ENCODE data around the gene TBX20.
"Not testable (repeated sequence)": the region's sequence is repeated elsewhere in the genome, so short reads cannot be mapped to it uniquely, and the experiment has no call there.

The TBX20 gene

DNA sequence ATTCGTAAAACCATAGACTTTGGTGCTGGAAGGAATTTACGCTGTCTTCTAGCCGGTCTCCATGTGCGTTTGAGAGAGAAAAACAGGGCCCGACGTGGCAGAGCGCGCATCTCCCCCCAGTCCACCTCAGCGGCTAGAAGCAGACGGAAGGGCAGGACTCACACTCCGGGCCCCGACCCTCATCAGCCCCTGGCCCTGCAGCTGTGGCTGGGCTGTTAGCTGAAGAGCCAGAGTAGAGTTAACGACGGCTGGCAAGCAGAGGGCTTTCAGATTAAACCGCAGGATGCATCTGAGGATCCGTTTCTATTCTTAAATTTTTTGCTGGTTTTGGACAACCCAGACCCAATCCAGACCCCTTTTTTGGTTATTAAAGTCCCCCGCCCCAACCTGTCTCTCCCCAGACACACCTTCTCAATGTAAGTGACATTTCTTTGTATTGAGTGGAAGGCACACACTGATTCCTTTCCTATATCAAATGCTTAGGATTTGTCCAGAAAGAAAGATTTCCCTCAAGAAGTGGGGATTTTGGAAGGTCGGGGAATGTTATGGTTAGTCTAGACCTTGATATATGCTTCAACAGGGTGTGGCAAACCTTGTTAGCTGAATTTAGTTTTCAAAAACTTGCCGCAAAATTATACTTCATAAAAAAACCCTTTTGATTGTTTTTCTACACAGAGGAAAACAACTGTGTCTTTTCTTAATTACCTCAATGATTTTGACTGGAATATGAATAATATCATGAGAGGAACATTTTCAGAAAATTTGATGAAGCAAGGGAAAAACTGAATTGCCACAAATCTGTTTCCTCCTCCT lies 1.7 kb upstream of the TBX20 start:
- DNase-seq = no peak

DNA sequence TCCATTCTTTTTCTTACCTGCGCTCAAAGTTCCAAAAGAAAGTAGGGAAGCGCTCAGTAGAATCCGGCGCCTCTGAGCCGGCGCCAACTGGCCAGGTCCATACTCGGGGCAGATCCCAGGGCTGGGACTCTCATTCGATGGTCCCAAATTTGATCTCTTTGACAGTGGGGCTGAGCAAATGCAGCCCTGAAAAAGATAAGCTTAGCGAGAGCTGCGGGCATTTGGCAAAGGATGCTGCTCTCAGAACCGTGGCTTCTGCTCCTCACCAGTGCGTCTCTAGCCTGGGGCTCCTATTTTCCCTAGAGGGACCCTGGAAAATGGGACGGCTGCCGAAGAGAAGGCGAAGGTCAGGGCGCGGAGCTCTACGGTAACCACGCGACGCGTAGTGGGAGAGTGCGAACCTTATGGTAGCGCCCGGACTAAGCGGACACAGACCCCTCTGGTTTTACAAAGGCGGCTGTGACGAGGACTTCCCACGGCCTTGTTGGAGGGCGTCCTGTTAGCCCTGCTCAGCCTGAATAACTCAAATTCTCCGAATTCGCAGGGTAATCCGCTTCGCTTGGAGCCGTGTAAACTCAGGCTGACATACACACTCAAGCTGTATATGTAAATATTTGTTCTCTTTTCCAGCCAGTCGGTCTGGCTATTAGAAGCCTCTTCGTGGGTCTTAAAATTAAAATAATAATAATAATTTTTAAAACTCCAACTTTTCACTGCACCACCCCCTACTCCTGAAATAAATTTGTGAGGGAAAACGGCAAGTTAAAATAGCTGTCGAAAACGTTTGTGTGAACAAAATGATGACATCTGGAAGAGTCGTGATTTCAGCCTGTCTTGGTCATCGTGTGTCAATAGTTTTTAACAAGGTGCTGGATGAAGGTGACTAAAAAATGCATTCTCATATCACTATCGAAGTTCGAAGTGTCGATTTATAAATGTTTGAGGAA lies 869 bp upstream of the TBX20 start:
- DNase-seq = no peak

DNA sequence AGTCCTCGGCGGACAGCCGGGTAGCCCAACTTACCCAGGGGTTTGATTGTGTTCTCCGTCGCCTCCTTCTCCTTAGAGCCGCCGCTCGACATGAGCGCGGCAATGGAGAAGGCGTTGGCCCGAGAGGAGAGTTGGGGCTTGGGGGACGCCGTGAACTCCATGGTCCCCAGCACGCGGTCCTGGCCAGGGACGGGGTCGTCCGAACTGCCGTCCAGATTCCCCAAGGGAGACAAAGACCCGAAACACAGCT lies 515 bp downstream of the TBX20 start:
- no peak for DNase-seq

DNA sequence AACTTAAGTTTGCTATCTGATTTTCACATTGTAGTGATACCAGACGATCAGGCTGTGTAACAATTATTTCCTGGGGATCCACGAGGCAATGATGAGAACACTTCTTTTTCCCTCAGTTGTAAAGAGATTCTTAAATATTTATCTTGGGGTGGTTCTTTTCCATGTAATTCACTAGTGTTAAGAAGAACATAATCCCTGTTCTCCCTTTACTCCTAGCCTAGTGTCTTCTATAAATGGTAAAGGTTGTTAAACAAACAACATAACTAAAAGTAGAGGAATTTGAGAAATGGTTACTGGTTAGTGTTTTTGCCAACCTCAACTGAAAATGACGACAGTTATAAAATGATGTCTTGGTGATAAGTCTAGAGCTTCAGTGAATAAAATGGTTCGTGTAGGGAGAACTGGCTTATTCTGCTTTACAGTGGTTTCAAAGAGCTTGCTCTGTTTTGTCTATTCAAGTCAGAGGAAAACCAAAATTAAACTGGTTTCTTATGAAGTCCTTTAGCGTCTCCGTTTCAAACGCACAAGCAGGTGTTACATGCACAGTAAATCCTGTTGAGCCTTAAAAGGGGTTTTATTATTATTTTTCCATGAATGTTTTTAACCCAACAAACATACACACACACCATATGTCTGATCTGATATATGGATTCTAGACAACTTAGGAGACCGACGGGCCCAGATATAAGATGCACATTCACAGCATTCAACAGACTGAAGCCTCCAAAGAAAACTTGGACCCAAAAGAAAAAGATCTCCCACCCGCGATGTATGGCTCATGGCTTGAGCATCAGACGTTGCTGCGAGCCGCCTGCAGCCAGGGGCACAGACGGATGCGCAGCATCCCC lies 1.1 kb downstream of the TBX20 start:
- DNase-seq = no peak

DNA sequence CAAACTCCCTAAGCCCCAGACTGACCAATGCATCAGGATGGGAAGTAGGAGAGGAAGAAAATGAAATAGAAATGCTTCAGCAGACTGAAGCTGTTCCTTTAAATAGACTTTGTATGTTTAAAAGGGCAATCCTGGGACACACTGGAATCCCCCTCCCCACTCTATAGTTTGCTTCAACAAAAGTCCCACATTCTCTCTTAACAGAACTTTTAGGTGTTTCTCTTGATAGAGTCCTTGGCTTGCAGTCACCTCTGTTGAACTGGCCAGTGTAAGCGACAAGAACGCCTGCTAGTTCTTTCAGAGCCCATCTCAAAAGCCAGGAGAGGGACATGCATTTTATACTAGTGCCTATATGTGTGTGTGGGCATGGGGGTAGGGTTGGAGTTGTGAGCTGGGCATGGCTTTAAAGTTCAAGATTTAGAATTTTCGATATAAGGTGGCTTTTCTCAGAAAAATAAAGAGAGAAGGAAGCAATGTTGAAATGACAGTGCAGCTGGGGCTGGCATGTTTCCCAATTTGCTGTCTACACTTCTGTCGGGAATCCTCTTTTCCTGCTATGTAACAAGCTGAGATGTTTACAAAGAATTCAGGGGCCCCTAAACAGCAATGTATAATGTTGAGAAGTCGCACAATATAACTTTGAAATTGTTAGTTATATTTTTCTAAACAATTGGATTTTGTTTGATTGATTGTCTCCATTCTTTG lies 2.1 kb downstream of the TBX20 start:
- no peak for DNase-seq

DNA sequence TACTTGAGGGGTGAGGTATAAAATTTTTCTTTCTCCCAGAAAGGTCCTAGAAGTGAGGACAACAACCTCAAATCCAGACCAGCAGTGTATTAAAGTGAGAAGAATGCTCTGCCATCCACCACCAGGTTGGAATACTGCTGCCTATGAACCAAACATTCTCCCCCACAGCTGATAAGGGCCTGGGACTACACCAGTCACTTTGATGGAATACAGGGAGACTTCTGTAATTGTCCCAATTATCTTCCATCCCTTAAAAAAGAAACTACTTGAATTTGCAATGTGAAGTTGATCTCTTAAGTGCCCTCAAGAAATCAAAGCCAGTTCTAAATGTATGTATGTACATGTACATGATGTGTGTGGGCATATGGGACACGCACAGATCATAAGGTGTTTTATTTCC lies 3.0 kb downstream of the TBX20 start:
- DNase-seq = no peak

DNA sequence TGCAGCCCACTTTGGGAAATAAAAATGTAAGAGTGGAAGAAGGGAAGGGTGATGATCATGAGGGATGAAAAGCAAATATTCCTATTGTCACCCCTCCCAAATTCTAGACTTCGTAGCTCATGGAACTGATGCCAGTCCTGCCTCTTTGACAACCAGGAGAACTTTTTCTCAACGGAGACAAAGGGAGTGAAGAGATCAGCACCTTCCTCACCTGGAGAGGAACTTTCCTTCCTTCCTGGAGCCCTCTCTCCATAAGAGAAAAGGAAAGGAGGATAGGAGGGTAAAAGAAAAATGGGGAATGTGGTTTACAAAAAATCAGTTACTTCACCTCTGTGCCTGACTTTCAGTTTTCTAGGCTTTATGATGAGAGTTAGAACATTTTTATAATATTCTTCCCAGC lies 3.4 kb downstream of the TBX20 start:
- no peak for DNase-seq

DNA sequence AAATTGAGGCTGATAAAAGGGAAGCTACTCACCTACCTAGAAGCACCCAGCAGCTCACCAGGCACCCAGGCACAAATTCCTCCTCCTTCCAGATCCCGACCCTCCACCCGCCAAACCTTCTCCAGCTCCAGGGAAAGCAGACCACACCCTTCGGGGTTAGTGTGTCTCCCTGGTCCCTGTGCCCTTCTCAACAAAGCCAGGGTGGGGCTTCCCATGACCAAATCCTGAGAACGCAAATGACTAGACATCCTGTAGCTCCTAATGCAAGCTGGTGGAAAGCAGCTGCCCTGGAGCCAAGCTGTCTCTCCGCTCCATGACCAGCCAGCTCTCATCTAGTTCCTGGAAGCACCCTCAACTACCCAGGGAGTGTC lies 4.4 kb downstream of the TBX20 start:
- no peak for DNase-seq

DNA sequence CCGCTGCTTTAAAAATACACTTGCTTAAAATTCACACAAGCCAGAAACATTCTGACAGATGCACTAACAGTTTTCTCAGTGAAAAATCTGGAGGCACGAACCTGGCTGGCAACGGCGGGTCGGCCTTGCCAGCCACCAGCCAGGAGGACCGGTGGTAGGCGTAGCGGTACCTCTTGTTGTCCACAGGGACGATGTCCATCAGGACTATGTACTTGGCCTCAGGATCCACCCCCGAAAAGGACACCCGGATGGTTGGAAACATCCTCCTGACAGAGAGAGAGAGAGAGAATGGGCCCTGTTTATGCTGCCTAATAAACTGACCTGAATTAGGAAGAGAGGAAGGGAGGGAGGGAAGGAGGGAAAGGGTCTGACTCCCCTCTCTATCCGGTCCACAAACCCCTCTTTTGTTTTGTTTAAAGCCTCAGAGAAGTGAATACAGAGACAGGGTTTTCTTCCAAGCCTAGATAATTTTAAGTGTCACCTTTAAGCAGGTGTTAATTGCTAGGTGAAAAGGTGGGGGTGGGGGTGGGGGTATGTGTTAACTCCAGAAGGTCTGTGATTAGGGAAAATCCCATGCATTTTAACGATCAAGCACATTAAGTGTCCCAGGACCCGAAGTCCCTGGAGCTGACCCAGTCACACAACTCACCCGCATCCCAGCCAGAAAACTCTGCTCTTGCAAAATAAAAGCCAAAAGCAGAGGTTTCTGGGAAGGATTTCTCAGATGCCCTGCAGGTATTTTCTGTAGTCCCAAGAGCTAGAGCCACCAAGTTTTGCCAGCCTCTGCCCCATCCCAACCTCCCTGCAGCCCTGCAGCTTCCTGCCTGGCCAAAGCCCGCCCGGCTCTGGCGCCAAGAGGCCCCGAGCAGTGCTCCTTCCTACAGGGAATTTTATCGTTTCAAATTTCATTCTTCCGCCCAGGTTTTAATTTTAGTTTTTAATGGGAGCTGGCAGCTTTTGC lies 5.0 kb downstream of the TBX20 start:
- DNase-seq = no peak

DNA sequence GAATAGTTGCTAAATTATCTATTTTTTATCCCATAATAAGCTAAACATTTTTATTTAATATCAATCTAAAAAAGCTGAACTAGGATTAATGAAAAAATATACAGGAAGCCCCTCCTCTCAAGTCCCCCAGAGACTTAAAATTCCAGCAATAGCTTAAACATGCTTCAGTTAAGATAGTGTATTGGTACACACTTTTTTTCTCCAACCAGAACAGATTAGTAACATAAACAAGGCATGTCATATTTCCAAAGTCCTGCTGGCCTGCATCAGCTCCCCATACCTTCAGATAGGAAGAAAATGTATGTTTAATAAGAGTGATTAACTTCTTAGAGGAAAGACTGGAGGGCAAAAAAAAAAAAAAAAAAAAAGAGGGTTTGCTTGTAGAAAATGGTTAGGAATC lies 7.1 kb downstream of the TBX20 start:
- DNase-seq = no peak

DNA sequence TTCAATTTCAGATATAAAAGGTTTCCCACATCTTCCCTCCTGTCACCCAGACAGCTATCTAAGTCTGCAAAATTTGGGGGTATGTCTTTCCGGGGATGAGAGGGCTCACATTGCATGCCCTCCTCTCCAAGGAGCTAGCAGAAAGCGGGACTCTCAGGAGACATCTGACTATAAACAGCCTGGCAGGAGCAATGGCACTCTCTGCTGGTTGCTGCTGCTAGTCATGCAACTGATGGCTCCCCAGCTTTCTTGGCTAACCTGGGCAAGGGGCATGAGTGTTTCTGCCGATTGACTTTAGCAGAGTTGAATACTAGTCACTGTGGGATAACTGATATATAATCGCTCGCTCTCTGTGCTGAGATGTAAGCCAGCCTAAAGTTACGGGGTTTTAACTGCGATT lies 12.0 kb downstream of the TBX20 start:
- DNase-seq = no peak

DNA sequence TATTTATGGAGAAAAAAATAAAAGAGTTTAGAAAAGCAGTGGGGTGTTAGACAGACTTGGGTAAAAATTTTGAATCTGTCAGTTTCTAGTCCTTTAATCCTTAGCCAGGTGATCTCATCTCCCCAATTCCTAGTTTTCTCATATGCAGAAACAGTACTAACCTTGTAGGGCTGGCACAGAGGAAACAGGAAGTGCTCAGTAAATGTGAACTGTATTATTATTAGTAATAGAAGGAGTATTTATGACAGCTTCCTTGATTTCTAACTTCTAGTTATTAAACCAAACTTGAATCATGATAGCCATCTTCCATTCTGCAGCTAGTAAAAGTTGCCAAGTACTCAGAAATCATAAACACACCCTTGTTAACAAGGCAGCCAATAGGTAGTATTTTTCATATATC lies 12.5 kb downstream of the TBX20 start:
- DNase-seq = no peak

DNA sequence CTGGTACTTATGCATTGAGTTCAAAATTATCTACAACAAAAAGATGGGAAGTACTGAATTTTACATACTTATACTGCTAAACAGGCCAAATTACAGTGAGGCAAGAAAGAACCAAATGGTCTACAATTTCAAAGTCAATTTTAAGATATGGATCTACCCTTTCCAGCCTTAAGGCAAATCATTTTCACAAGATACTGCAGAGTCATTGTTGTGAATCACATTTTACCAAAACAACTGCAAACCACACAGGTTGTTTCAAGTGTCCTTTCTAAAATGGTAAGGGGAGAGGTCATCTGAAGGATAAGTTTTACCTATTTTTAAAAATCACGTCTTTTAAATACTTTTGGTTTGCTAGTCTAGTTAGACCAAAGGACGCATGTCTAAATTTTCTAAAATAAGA lies 12.9 kb downstream of the TBX20 start:
- DNase-seq = not testable (repeated sequence)

DNA sequence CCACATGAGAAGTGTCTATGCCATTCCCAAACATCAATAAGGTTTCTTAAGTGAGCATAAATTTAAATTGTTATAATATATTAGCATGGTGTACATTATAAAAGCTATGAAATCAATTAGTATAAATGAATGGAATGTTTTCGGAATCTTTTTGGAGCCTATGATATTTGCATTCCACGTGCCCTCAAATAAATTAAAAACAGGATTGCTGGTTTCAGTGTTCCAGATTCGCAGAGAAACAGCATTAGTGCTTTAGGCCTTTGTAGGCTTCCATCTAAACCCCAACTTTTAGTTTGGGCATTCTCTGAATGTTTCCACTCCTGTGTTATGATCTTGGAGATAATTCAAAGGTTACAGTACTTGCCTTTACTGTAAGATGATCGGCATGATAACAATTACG lies 15.4 kb downstream of the TBX20 start:
- DNase-seq = not testable (repeated sequence)

DNA sequence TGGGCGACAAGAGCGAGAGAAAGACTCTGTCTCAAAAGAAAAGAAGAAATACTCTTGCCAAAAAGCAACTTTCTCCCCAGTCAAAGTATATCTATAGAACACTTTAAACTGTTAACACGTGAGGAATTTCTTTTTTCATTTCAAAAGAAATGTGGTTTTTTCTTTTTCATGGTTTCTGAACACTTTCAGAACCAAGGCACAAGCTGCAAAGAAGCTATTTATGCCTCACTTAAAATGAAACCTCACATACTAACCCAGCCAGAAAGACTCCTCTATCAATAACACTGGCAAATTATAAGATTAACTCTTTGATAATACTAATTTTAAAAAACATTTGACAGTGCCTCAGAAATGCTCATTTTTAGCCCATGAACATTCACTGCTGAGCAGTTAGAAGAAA lies 20.9 kb downstream of the TBX20 start:
- no peak for DNase-seq

DNA sequence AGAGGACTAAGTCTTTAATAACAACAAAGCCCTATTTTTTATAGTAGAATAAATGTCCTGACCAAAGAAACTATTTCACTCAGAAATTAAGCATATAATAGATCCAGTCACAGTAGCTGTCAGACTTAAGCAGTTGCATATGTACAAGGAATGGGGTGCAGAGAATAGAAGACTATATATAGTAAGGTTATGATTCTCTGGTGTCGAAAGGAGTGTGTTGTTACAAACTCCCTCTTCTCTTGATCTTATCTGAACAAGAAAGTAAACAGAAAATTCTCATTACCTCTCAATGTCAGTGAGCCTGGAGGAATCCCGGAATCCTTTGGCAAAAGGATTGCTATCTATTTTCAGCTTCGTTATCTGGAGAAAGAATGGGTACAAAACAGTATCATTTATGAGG lies 22.7 kb downstream of the TBX20 start:
- DNase-seq = not testable (repeated sequence)

DNA sequence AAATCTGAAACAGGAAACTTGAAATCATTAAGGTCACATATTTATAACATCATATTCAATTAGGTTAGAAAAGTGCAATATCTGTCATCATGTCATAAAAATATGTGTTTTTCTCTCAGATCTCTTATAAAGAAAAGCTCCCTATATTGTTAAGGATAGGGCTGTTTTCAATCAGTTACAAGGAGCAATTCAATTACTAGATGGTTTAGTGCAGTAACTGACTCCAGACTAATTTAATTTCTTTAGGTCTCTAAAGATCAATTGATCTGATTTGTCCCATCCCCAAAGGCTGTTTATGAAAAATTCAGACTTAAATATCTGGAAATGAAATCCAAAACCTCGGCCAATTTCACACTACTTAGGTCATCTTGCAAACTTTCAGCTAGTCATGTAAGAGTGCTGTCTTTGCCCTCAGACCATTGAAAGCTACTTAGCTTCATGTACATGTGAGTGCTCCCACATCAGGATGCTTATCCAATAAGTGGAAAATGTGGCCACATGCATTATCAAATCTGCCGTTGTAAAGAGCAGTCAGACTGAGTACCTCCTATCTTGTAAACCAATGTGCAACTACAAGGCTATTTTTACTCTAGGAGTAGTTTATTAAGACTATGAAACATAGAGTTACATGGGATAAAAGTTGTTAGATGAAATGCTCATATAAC lies 24.7 kb downstream of the TBX20 start:
- DNase-seq = not testable (repeated sequence)

DNA sequence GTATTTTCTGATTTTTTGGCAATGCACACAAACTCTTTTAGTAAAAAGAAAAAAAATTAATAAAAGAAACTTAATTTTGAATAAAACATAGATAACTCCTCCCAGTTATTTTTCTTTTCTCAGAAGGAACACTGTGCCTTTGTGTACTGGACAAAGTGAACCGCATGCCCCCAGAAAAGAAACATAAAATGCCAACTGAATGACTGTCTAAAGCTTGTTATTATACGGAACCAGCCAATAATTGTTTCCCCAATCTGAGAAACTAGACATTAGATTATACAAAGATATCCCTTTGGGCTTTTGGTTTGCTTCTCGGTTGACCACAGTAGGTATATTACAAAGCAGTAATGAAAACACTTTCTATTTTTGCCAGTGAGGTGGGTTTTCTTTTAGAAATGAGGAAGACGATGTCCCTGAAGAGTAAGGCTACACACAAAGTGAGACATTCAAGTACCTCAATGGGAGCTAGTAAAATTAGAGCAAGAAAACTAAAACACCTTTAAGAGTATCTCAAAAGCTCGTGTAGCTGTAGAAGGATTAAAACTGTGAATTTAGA lies 25.3 kb downstream of the TBX20 start:
- DNase-seq = not testable (repeated sequence)

DNA sequence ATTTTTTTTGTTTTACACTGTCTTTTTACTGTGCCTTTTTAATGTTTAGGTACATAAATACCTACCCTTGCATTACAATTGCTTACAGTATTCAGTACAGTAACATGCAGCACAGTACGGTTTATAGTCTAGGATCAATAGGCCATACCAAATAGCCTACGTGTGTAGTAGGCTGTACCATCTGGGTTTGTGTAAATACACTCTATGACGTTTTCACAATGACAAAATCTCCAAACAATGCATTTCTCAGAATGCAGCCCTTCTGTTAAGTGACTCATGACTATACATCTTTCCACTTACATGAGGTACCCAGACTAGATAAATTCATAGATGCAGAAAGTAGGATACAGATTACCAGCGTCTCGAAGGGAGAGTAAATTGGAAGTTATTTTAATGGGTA lies 26.5 kb downstream of the TBX20 start:
- DNase-seq = not testable (repeated sequence)

DNA sequence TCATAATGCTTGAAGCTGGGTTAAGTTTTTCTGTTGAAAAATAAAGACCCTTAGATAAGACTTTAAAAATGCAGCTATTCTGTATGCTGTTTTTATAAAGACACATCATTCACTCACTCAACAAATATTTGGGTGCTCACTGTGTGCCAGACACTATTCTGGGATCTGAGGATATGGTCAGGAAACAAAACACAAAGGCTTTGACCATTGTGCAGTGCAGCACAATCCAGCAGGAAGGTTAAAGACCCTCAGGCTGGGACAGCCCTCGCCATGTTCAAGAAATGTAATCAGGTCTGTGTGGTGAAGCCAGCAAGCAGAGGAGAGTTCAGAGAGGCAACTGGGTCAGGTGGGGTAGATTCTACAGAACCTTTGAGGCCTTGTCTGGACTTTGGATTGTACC lies 31.5 kb downstream of the TBX20 start:
- not testable (repeated sequence) for DNase-seq

DNA sequence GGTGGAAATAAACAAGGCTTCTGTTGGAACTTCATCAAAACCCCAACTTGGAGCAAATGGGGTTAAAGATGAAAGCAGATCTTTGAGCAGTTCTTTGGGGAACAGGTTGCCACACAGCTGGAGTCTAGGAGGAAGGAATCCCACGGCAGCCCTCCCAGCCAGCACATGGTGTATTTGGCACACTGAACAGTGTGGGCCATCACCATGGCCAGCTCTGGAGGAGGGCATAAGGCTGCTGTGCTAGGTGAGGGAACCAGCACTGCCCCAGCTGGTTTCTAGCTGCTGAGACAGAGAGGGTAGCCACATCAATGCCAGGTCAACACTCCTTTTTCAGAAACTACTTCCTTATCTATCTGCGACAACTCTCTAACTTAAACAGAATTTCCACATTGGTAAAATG lies 33.7 kb downstream of the TBX20 start:
- not testable (repeated sequence) for DNase-seq
